HEK293 (cell line): ENCODE measurements around the gene WBP2NL.
A peak's percentile ranks its signal among the peaks of the same experiment; 100 is the strongest.

Experiments used
- GLIS1 ChIP-seq: fragments of 450-650 bp; formaldehyde crosslinking; IDR thresholded peaks from 2 replicates; pipeline ENCODE4 v1.5.1; 2016; ENCODE audit warnings: missing biosample characterization, missing genetic modification characterization
- SP2 ChIP-seq: fragments of 450-650 bp; formaldehyde crosslinking; IDR thresholded peaks from 2 replicates; pipeline ENCODE4 v1.5.1; 2016; ENCODE audit warnings: missing biosample characterization, missing genetic modification characterization
- ZBTB48 ChIP-seq: fragments of 450-650 bp; formaldehyde crosslinking; IDR thresholded peaks from 2 replicates; pipeline ENCODE4 v1.5.1; 2016; ENCODE audit warnings: missing biosample characterization, missing genetic modification characterization
- ZFHX2 ChIP-seq: fragments of 450-650 bp; formaldehyde crosslinking; conservative IDR thresholded peaks from 2 replicates; pipeline ENCODE4 v1.5.1; 2016; ENCODE audit warnings: missing biosample characterization, missing genetic modification characterization
- ZFP3 ChIP-seq: fragments of 450-650 bp; formaldehyde crosslinking; IDR thresholded peaks from 2 replicates; pipeline ENCODE4 v1.5.1; 2016; ENCODE audit warnings: low read depth, missing biosample characterization, missing genetic modification characterization
- ZNF335 ChIP-seq: fragments of 450-650 bp; formaldehyde crosslinking; conservative IDR thresholded peaks from 2 replicates; pipeline ENCODE4 v1.5.1; 2016; ENCODE audit warnings: missing biosample characterization, missing genetic modification characterization
- ZNF404 ChIP-seq: fragments of 450-650 bp; formaldehyde crosslinking; IDR thresholded peaks from 2 replicates; pipeline ENCODE4 v1.5.1; 2017; ENCODE audit warnings: missing biosample characterization, missing genetic modification characterization
- ZNF423 ChIP-seq: fragments of 450-650 bp; formaldehyde crosslinking; IDR thresholded peaks from 2 replicates; pipeline ENCODE4 v1.5.1; 2016; ENCODE audit warnings: missing biosample characterization, missing genetic modification characterization
- ZNF624 ChIP-seq: fragments of 450-650 bp; formaldehyde crosslinking; IDR thresholded peaks from 2 replicates; pipeline ENCODE4 v1.5.1; 2017; ENCODE audit warnings: missing biosample characterization, missing genetic modification characterization
- ZXDB ChIP-seq: fragments of 450-650 bp; formaldehyde crosslinking; IDR thresholded peaks from 2 replicates; pipeline ENCODE4 v1.5.1; 2016; ENCODE audit warnings: missing biosample characterization, missing genetic modification characterization
- TF ChIP-seq, protein P1 (sequence below): fragments of 450-650 bp; formaldehyde crosslinking; IDR thresholded peaks from 2 replicates; pipeline ENCODE4 v1.5.1; 2016; ENCODE audit warnings: missing biosample characterization, missing genetic modification characterization
- TF ChIP-seq, protein P2 (sequence below): fragments of 450-650 bp; formaldehyde crosslinking; IDR thresholded peaks from 2 replicates; pipeline ENCODE4 v1.5.1; 2016; ENCODE audit warnings: missing biosample characterization, missing genetic modification characterization
- TF ChIP-seq, protein P3 (sequence below): fragments of 450-650 bp; formaldehyde crosslinking; IDR thresholded peaks from 2 replicates; pipeline ENCODE4 v1.5.1; 2017; ENCODE audit warnings: missing biosample characterization, missing genetic modification characterization
- TF ChIP-seq, protein P4 (sequence below): fragments of 450-650 bp; formaldehyde crosslinking; IDR thresholded peaks from 2 replicates; pipeline ENCODE4 v1.5.1; 2017; ENCODE audit warnings: missing biosample characterization, missing genetic modification characterization
- TF ChIP-seq, protein P5 (sequence below): fragments of 450-650 bp; formaldehyde crosslinking; IDR thresholded peaks from 2 replicates; pipeline ENCODE4 v1.5.1; 2016; ENCODE audit warnings: missing biosample characterization, missing genetic modification characterization

WBP2NL gene

GRCh38 chr22:41976070-41976901 lies 22.3 kb upstream of the WBP2NL start (continued):
- TF ChIP-seq, protein P1, sequence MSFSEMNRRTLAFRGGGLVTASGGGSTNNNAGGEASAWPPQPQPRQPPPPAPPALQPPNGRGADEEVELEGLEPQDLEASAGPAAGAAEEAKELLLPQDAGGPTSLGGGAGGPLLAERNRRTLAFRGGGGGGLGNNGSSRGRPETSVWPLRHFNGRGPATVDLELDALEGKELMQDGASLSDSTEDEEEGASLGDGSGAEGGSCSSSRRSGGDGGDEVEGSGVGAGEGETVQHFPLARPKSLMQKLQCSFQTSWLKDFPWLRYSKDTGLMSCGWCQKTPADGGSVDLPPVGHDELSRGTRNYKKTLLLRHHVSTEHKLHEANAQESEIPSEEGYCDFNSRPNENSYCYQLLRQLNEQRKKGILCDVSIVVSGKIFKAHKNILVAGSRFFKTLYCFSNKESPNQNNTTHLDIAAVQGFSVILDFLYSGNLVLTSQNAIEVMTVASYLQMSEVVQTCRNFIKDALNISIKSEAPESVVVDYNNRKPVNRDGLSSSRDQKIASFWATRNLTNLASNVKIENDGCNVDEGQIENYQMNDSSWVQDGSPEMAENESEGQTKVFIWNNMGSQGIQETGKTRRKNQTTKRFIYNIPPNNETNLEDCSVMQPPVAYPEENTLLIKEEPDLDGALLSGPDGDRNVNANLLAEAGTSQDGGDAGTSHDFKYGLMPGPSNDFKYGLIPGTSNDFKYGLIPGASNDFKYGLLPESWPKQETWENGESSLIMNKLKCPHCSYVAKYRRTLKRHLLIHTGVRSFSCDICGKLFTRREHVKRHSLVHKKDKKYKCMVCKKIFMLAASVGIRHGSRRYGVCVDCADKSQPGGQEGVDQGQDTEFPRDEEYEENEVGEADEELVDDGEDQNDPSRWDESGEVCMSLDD = 0 out of 2 replicates have a peak, but pooled peaks have one; percentile 22
- no peak for TF ChIP-seq ZNF423 (tag by site-specific recombination)
- TF ChIP-seq, protein P2, sequence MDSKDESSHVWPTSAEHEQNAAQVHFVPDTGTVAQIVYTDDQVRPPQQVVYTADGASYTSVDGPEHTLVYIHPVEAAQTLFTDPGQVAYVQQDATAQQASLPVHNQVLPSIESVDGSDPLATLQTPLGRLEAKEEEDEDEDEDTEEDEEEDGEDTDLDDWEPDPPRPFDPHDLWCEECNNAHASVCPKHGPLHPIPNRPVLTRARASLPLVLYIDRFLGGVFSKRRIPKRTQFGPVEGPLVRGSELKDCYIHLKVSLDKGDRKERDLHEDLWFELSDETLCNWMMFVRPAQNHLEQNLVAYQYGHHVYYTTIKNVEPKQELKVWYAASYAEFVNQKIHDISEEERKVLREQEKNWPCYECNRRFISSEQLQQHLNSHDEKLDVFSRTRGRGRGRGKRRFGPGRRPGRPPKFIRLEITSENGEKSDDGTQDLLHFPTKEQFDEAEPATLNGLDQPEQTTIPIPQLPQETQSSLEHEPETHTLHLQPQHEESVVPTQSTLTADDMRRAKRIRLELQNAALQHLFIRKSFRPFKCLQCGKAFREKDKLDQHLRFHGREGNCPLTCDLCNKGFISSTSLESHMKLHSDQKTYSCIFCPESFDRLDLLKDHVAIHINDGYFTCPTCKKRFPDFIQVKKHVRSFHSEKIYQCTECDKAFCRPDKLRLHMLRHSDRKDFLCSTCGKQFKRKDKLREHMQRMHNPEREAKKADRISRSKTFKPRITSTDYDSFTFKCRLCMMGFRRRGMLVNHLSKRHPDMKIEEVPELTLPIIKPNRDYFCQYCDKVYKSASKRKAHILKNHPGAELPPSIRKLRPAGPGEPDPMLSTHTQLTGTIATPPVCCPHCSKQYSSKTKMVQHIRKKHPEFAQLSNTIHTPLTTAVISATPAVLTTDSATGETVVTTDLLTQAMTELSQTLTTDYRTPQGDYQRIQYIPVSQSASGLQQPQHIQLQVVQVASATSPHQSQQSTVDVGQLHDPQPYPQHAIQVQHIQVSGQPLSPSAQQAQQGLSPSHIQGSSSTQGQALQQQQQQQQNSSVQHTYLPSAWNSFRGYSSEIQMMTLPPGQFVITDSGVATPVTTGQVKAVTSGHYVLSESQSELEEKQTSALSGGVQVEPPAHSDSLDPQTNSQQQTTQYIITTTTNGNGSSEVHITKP (tag by site-specific recombination) = peak; percentile 72
- TF ChIP-seq, protein P3, sequence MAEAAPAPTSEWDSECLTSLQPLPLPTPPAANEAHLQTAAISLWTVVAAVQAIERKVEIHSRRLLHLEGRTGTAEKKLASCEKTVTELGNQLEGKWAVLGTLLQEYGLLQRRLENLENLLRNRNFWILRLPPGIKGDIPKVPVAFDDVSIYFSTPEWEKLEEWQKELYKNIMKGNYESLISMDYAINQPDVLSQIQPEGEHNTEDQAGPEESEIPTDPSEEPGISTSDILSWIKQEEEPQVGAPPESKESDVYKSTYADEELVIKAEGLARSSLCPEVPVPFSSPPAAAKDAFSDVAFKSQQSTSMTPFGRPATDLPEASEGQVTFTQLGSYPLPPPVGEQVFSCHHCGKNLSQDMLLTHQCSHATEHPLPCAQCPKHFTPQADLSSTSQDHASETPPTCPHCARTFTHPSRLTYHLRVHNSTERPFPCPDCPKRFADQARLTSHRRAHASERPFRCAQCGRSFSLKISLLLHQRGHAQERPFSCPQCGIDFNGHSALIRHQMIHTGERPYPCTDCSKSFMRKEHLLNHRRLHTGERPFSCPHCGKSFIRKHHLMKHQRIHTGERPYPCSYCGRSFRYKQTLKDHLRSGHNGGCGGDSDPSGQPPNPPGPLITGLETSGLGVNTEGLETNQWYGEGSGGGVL = peak; percentile 60
- TF ChIP-seq ZFP3 (tag by site-specific recombination) = no peak
- TF ChIP-seq ZFHX2 (tag by site-specific recombination) = peak; percentile 33
- TF ChIP-seq, protein P4, sequence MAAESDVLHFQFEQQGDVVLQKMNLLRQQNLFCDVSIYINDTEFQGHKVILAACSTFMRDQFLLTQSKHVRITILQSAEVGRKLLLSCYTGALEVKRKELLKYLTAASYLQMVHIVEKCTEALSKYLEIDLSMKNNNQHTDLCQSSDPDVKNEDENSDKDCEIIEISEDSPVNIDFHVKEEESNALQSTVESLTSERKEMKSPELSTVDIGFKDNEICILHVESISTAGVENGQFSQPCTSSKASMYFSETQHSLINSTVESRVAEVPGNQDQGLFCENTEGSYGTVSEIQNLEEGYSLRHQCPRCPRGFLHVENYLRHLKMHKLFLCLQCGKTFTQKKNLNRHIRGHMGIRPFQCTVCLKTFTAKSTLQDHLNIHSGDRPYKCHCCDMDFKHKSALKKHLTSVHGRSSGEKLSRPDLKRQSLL = peak; percentile 87
- no peak for TF ChIP-seq SP2 (tag by site-specific recombination)
- 0 out of 2 replicates have a peak, but pooled peaks have one; percentile 24 for TF ChIP-seq ZBTB48 (tag by site-specific recombination)
- no peak for TF ChIP-seq ZNF624 (tag by site-specific recombination)
- TF ChIP-seq GLIS1 (tag by site-specific recombination) = 0 out of 2 replicates have a peak, but pooled peaks have one; percentile 20
- TF ChIP-seq, protein P5, sequence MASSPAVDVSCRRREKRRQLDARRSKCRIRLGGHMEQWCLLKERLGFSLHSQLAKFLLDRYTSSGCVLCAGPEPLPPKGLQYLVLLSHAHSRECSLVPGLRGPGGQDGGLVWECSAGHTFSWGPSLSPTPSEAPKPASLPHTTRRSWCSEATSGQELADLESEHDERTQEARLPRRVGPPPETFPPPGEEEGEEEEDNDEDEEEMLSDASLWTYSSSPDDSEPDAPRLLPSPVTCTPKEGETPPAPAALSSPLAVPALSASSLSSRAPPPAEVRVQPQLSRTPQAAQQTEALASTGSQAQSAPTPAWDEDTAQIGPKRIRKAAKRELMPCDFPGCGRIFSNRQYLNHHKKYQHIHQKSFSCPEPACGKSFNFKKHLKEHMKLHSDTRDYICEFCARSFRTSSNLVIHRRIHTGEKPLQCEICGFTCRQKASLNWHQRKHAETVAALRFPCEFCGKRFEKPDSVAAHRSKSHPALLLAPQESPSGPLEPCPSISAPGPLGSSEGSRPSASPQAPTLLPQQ (tag by site-specific recombination) = peak; percentile 43; the same call in 1 of the 2 replicates
- TF ChIP-seq ZNF404 (tag by site-specific recombination) = no peak
- peak; percentile 87 for TF ChIP-seq ZNF335 (tag by site-specific recombination)
- no peak; the same call in 1 of the 2 replicates for TF ChIP-seq ZXDB (tag by site-specific recombination)
